Mucosa of descending colon (tissue), 3 donors: ENCODE data around the gene CEACAM21. TPM values are rescaled to one million over a fixed set of nuclear protein-coding genes. Genes with fewer than 3 reads are reported as not detected.

ENCODE experiments used
- ATAC-seq: fragments of 200-7000 bp; cut with Tn5 transposase; one replicate; pipeline ENCODE4 v1.9.1; 2020; ENCODE audit warnings: mild to moderate bottlenecking, moderate library complexity
- DNase-seq, 3 donors: peaks; one replicate each; pipeline ENCODE4 v3.0.0-alpha.2; 2020
- H3K36me3 ChIP-seq: fragments of 200-600 bp; one replicate; pipeline ENCODE4 v1.8.0; 2021; ENCODE audit warnings: low read depth, mild to moderate bottlenecking
- H3K4me1 ChIP-seq: fragments of 200-600 bp; one replicate; pipeline ENCODE4 v1.8.0; 2021; ENCODE audit warnings: low read depth, mild to moderate bottlenecking
- H3K4me3 ChIP-seq: fragments of 200-600 bp; one replicate; pipeline ENCODE4 v1.8.0; 2021; ENCODE audit warnings: mild to moderate bottlenecking
- H3K9me3 ChIP-seq: fragments of 200-600 bp; one replicate; pipeline ENCODE4 v1.8.0; 2021; ENCODE audit warnings: mild to moderate bottlenecking
- intact Hi-C, 2 donors: fragments of 100-400 bp; cut with DNase I in 1 of 2; cut with micrococcal nuclease in 1 of 2; formaldehyde crosslinking; loops; one replicate each; pipeline versions ENCODE4 v1.11.0 to v1.11.1; 2022; cut with DNase I, micrococcal nuclease
- total RNA-seq, 3 donors: library from RNA; stranded (reverse); fragmentation: NEBNext Ultra II Directional in 2 of 3; extraction: Animal tissue kit (Norgen Biotek cat#: 25700) in 2 of 3; gene quantifications; one replicate each; pipeline versions ENCODE4 v1.2.1 to v1.2.4, GENCODE V29; 2021 to 2023
- TF ChIP-seq, protein P1 (sequence below): fragments of 200-600 bp; IDR thresholded peaks from one replicate; pipeline ENCODE4 v1.8.0; 2022; ENCODE audit warnings: antibody characterized with exemption, mild to moderate bottlenecking
- donor health status: DM: no; HTN: no; CAD: no; lungs with moderate emphysema.
- donor health status: DM: no; HTN: no; CAD: no.
- donor health status: DM: no; HTN: yes; CAD: no.

CEACAM21 gene
- total RNA-seq, 3 donors from 2014 or later, result 1.4 to 2.1 (median 1.9) TPM

DNA sequence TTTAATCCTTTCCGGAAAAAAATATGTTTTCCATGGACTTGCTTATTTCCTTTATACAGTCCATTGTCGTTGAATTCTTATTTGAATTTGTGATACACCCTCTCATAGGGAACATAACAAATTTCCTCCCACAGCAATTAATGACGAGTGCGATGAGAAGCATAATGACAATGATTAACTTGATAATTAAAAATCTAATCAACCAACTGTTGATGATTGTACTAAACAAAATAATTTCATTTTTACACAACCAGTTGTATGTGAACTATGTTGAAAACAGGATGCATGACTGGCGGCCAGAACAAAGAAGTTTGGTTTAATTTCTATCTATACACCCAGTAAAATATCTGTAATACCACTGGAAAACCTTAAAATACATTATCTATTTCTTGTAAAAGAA is 26.1 kb upstream of the CEACAM21 start:
- no peak overlapping the region for H3K4me3 ChIP-seq
- TF ChIP-seq, protein P1, sequence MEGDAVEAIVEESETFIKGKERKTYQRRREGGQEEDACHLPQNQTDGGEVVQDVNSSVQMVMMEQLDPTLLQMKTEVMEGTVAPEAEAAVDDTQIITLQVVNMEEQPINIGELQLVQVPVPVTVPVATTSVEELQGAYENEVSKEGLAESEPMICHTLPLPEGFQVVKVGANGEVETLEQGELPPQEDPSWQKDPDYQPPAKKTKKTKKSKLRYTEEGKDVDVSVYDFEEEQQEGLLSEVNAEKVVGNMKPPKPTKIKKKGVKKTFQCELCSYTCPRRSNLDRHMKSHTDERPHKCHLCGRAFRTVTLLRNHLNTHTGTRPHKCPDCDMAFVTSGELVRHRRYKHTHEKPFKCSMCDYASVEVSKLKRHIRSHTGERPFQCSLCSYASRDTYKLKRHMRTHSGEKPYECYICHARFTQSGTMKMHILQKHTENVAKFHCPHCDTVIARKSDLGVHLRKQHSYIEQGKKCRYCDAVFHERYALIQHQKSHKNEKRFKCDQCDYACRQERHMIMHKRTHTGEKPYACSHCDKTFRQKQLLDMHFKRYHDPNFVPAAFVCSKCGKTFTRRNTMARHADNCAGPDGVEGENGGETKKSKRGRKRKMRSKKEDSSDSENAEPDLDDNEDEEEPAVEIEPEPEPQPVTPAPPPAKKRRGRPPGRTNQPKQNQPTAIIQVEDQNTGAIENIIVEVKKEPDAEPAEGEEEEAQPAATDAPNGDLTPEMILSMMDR, result no peak
- peaks cover 5% of the 10 kb centered on the region for H3K9me3 ChIP-seq
- no peak for DNase-seq
- intact Hi-C loops, result no loop called here
- ATAC-seq, result no peak
- no peaks in the 10 kb centered on the region for H3K36me3 ChIP-seq
- H3K4me1 ChIP-seq, result no peaks in the 10 kb centered on the region

DNA sequence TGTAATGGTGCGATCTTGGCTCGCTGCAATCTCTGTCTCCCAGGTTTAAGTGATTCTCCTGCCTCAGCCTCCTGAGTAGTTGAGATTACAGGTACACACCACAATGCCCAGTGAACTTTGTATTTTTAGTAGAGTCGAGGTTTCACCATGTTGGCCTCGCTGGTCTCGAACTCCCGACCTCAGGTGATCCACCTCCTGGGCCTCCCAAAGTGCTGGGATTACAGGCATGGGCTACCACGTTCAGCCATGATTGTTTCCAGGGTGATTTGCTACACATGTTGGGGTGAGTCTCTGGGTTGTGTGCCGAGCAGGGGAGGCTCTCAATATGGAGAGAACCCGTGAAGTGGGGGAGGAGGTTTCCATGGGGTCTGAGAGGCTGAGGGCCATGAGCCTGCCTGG is 24.8 kb upstream of the CEACAM21 start:
- H3K4me3 ChIP-seq, result no peak overlapping the region
- intact Hi-C loops, result no loop called here
- no peak for DNase-seq

DNA sequence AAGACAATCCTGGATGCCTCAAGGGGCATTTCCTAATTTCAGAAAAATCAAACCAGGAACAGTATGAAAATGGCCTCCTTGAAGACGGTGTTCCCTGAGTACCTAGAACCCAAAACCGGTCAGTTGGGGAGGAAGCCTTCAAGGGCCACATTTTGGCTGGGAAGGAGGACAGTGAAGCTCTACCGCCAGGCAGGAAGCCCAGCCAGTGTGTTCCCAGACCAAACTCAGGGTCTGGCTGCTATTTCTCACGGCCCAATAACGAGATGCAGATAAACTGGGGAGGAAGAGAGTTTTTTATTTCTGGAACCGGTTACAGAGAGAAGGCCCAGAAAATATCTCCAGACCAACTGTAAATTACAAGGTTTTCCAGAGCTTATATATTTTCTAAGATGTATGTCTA is 24.3 kb upstream of the CEACAM21 start:
- H3K4me1 ChIP-seq, result no peaks in the 10 kb centered on the region
- no peak for DNase-seq
- intact Hi-C loops, result no loop called here
- TF ChIP-seq, protein P1, result no peak
- no peak overlapping the region for H3K4me3 ChIP-seq
- no peak for ATAC-seq
- no peaks in the 10 kb centered on the region for H3K36me3 ChIP-seq
- peaks cover 5% of the 10 kb centered on the region for H3K9me3 ChIP-seq

More for the DNA sequence above, 24.8 kb upstream of the CEACAM21 start:
- TF ChIP-seq, protein P1, result no peak
- Histone ChIP-seq H3K4me1 (no peaks in the 10 kb centered on the region), H3K9me3 (peaks cover 5% of the 10 kb centered on the region), H3K36me3 (no peaks in the 10 kb centered on the region)
- ATAC-seq, result no peak

DNA sequence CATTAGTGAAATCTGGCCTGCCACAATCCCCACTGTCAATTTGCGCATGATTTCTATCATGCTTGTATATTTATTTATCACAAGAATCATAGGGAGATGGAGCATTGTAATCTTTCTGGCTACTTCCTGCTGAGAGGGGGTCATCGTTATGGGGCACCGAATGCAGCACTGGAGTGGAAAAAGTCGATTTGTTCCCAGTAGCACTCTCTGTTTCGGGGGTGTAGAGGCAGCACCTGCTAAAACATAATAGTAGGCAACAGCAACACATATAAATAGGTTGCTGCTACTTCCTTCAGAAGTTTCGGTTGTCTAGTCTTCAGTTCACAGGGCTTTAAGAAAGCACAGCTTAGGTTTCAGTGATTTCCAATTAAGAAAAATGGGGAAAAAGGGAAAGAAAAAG is 23.4 kb upstream of the CEACAM21 start:
- Histone ChIP-seq H3K36me3 (no peaks in the 10 kb centered on the region), H3K4me1 (no peaks in the 10 kb centered on the region), H3K9me3 (peaks cover 5% of the 10 kb centered on the region), H3K4me3 (no peak overlapping the region)
- ATAC-seq, result peak; percentile 53
- intact Hi-C loops, result no loop called here
- TF ChIP-seq, protein P1, result no peak
- no peak for DNase-seq

DNA sequence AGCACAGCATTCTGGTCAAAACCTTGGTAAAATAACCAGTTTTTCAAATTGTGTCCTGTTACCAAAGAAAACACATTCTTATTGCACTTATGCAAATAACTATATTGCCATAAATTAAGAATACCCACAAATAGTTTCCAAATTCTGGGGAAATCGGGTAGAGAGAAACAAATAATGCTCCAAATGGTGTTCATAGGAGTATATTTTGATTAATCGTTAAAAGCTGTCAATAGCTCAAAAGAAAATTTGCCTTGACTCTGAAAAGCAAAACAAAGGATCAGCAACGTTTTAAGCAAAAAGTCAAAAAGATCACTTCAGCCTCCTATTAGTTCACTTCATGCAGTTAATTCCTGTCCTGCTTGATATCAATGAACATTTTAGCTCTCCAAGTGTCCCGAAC is 22.2 kb upstream of the CEACAM21 start:
- Histone ChIP-seq H3K36me3 (no peaks in the 10 kb centered on the region), H3K4me1 (no peaks in the 10 kb centered on the region), H3K9me3 (peaks cover 5% of the 10 kb centered on the region), H3K4me3 (no peak overlapping the region)
- TF ChIP-seq, protein P1, result no peak
- intact Hi-C loops, result no loop called here
- ATAC-seq, result no peak
- no peak for DNase-seq

DNA sequence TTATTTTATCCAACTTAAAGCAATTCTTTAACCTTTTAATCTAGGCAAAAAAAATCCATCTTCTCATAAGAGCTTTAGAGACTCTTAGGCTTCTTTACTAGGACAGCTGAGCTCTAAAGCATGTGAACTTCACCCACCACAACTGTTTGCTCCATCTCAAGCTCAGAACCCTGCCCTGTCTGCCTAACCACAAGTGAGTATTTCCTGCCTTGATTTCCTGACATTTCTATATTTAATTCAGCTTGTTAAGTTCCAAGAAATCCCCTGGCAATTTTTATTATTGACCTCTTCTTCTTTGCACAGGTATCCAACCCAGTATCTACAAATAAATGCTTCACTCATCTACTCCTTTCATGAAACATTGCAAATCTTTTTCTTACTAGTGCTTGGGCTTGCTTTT is 21.1 kb upstream of the CEACAM21 start:
- H3K4me3 ChIP-seq, result no peak overlapping the region
- TF ChIP-seq, protein P1, result no peak
- no peaks in the 10 kb centered on the region for H3K36me3 ChIP-seq
- DNase-seq (no peak), ATAC-seq (peak; percentile 68)
- H3K4me1 ChIP-seq, result no peaks in the 10 kb centered on the region
- peaks cover 5% of the 10 kb centered on the region for H3K9me3 ChIP-seq
- intact Hi-C loops, result no loop called here
